Gastrocnemius medialis (tissue), 4 donors: ENCODE data around the gene HYAL2. TPM values are rescaled to one million over a fixed set of nuclear protein-coding genes. Genes with fewer than 3 reads are reported as not detected.
A peak's percentile ranks its signal among the peaks of the same experiment; 100 is the strongest.

ENCODE experiments used
- ATAC-seq, 2 donors: fragments of 150-250 bp; one replicate each; pipeline ENCODE4 v1.9.1; 2016
- DNase-seq, 2 donors: peaks; one replicate each; pipeline ENCODE4 v3.0.0-alpha.2; 2019
- H3K27ac ChIP-seq, 4 donors: fragments of 200-600 bp; sonication (generic); 1 replicate in 1 of 4; 2 replicates in 3 of 4; pipeline ENCODE4 v1.5.1; 2016 to 2018; ENCODE audit warnings: mild to moderate bottlenecking in 2 of 4, moderate library complexity in 1 of 4
- H3K27me3 ChIP-seq, 3 donors: fragments of 200-600 bp; sonication (generic) in 2 of 3; 1 replicate in 1 of 3; 2 replicates in 2 of 3; pipeline versions ENCODE4 v1.5.1 to v1.6.0; 2016 to 2019; ENCODE audit warnings: mild to moderate bottlenecking in 1 of 3, moderate library complexity in 1 of 3
- H3K36me3 ChIP-seq, 2 donors: fragments of 200-600 bp; sonication (generic) in 1 of 2; one replicate each; pipeline ENCODE4 v1.5.1; 2017 to 2018
- H3K4me1 ChIP-seq, 2 donors: fragments of 200-600 bp; sonication (generic) in 1 of 2; one replicate each; pipeline ENCODE4 v1.5.1; 2016 to 2017; ENCODE audit warnings: mild to moderate bottlenecking in 2 of 2
- H3K4me3 ChIP-seq, 4 donors: fragments of 200-600 bp; sonication (generic) in 3 of 4; 1 replicate in 1 of 4; 2 replicates in 3 of 4; pipeline ENCODE4 v1.5.1; 2016 to 2019; ENCODE audit warnings: mild to moderate bottlenecking in 2 of 4
- H3K9me3 ChIP-seq, 3 donors: fragments of 200-600 bp; sonication (generic) in 2 of 3; 1 replicate in 1 of 3; 2 replicates in 2 of 3; pipeline ENCODE4 v1.5.1; 2016 to 2019
- POLR2A ChIP-seq, 2 donors: fragments of 450-650 bp; IDR thresholded peaks; one replicate each; pipeline ENCODE4 v1.6.1; 2017; ENCODE audit warnings: antibody characterized with exemption in 2 of 2, mild to moderate bottlenecking in 2 of 2, moderate library complexity in 2 of 2
- in situ Hi-C, 4 donors: fragments of 200-750 bp; cut with MboI; loops; one replicate each; pipeline versions ENCODE4 v1.15.0 to v1.8.0; 2017; ENCODE audit warnings: low sequenced_read_pairs in 4 of 4
- intact Hi-C: fragments of 100-400 bp; cut with DNase I; formaldehyde crosslinking; loops from one replicate; pipeline ENCODE4 v1.15.1; 2023; ENCODE audit warnings: low total_unique reads
- total RNA-seq, 4 donors: library from RNA; depleted of rRNA; stranded (reverse); fragments of >200 nt; gene quantifications; one replicate each; pipeline versions ENCODE4 v1.1.0 to v1.2.3, GENCODE V29; 2016
- TF ChIP-seq, protein P1 (sequence below), 5 experiments: fragments of 450-650 bp in 3 of 5; fragments of 200-600 bp in 2 of 5; sonication (generic) in 2 of 5; IDR thresholded peaks in 4 of 5; conservative IDR thresholded peaks in 1 of 5; 1 replicate in 4 of 5; 2 replicates in 1 of 5; pipeline ENCODE4 v1.5.1; 2016 to 2019; ENCODE audit warnings: antibody characterized with exemption in 5 of 5, mild to moderate bottlenecking in 3 of 5, moderate library complexity in 3 of 5

HYAL2 gene
- total RNA-seq, 4 donors from 2014 or later = 47.0 to 69.8 (median 65.4) TPM

- Histone ChIP-seq H3K27ac (peak overlapping the region; percentile 93 to 96 (median 95)), H3K4me1 (peaks cover 43 to 46% of the 10 kb centered on the region in 2 donors), H3K4me3 (peak overlapping the region in 1 of 4 donors; percentile 1), H3K36me3 (peaks cover 0 to 21% of the 10 kb centered on the region in 2 donors), H3K9me3 (no peaks in the 10 kb centered on the region), H3K27me3 (no peaks in the 10 kb centered on the region)
- TF ChIP-seq, protein P1, sequence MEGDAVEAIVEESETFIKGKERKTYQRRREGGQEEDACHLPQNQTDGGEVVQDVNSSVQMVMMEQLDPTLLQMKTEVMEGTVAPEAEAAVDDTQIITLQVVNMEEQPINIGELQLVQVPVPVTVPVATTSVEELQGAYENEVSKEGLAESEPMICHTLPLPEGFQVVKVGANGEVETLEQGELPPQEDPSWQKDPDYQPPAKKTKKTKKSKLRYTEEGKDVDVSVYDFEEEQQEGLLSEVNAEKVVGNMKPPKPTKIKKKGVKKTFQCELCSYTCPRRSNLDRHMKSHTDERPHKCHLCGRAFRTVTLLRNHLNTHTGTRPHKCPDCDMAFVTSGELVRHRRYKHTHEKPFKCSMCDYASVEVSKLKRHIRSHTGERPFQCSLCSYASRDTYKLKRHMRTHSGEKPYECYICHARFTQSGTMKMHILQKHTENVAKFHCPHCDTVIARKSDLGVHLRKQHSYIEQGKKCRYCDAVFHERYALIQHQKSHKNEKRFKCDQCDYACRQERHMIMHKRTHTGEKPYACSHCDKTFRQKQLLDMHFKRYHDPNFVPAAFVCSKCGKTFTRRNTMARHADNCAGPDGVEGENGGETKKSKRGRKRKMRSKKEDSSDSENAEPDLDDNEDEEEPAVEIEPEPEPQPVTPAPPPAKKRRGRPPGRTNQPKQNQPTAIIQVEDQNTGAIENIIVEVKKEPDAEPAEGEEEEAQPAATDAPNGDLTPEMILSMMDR (IDR thresholded peaks at IDR 0.05 in 4 of 5, conservative IDR thresholded peaks at IDR 0.05 in 1 of 5) = peak; percentile 76 to 87 (median 83)
- no peak for TF ChIP-seq POLR2A (IDR thresholded peaks at IDR 0.05)
- in situ Hi-C loops (no loop called here), intact Hi-C loops (loop anchor here (2.0 kb wide), 1 partner anchor 64 kb away; no protein-coding TSS in a partner anchor)
- DNase-seq (no peak), ATAC-seq (no peak)
Observed at GRCh38 chr3:50324351-50325112, 2.0 kb upstream of the HYAL2 start.

GRCh38 chr3:50323614-50324199 lies 1.2 kb upstream of the HYAL2 start:
- peak overlapping the region; percentile 93 to 96 (median 95) for H3K27ac ChIP-seq
- peak overlapping the region in 1 of 4 donors; percentile 29 for H3K4me3 ChIP-seq
- no peaks in the 10 kb centered on the region for H3K9me3 ChIP-seq
- peaks cover 48 to 52% of the 10 kb centered on the region in 2 donors for H3K4me1 ChIP-seq
- intact Hi-C loops = loop anchor here (2.0 kb wide), 1 partner anchor 63 kb away; no protein-coding TSS in a partner anchor
- no peak for DNase-seq
- ATAC-seq = peak in 1 of 2 donors; percentile 1
- H3K36me3 ChIP-seq = peaks cover 0 to 24% of the 10 kb centered on the region in 2 donors
- no peaks in the 10 kb centered on the region for H3K27me3 ChIP-seq
- TF ChIP-seq, protein P1 (IDR thresholded peaks at IDR 0.05 in 4 of 5, conservative IDR thresholded peaks at IDR 0.05 in 1 of 5) = no peak
- peak in 1 of 2 donors; percentile 22 for TF ChIP-seq POLR2A (IDR thresholded peaks at IDR 0.05)
- in situ Hi-C loops = no loop called here

GRCh38 chr3:50323092-50323600 lies 601 bp upstream of the HYAL2 start:
- Histone ChIP-seq H3K4me1 (peaks cover 50 to 53% of the 10 kb centered on the region in 2 donors), H3K4me3 (peak overlapping the region in 3 of 4 donors; percentile 72 to 80 (median 78)), H3K9me3 (no peaks in the 10 kb centered on the region), H3K27ac (peak overlapping the region; percentile 93 to 96 (median 95)), H3K27me3 (no peaks in the 10 kb centered on the region), H3K36me3 (peaks cover 0 to 30% of the 10 kb centered on the region in 2 donors)
- TF ChIP-seq, protein P1 (IDR thresholded peaks at IDR 0.05 in 4 of 5, conservative IDR thresholded peaks at IDR 0.05 in 1 of 5) = no peak
- TF ChIP-seq POLR2A (IDR thresholded peaks at IDR 0.05) = no peak
- intact Hi-C loops = no loop called here
- no peak for ATAC-seq
- DNase-seq = no peak
- in situ Hi-C loops = no loop called here

DNA sequence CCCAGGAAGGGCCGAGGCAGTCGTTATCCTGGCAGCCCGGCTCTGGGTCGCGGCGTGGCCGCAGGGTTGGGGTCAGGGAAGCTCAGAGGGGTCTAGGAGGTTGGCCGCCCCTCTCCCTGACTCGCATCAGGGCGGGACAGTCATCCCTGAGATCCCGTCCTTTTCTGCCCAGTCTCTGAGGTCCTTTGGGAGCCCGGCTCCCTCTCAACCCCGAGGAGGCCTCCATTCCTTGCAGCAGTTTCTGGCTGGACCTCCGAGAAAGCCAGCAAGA lies 495 bp downstream of the HYAL2 start:
- Histone ChIP-seq H3K27me3 (no peaks in the 10 kb centered on the region), H3K27ac (peak overlapping the region; percentile 93 to 96 (median 95)), H3K4me3 (peak overlapping the region; percentile 72 to 85 (median 79)), H3K36me3 (peaks cover 0 to 33% of the 10 kb centered on the region in 2 donors), H3K9me3 (no peaks in the 10 kb centered on the region), H3K4me1 (peaks cover 56 to 57% of the 10 kb centered on the region in 2 donors)
- TF ChIP-seq, protein P1 (IDR thresholded peaks at IDR 0.05 in 4 of 5, conservative IDR thresholded peaks at IDR 0.05 in 1 of 5) = no peak
- TF ChIP-seq POLR2A (IDR thresholded peaks at IDR 0.05) = no peak
- intact Hi-C loops (no loop called here), in situ Hi-C loops (no loop called here)
- DNase-seq = no peak
- ATAC-seq = no peak
